ENCODE measurements around the gene GRK6. TPM values are rescaled to one million over a fixed set of nuclear protein-coding genes. Genes with fewer than 3 reads are reported as not detected.
A peak's percentile ranks its signal among the peaks of the same experiment; 100 is the strongest.

Gene GRK6
- 10 to 100 TPM; 14.8 to 27.7 (median 17.7) TPM for polyA plus RNA-seq (ENCODE audit: insufficient read depth in 1 of 5, insufficient read length in 5 of 5, low replicate concordance in 1 of 5)
- long read RNA-seq, donor 1, transcript GRK6-201 (16 exons, 2,939 nt) = major isoform, 6 of 6 reads
- long read RNA-seq, donor 1, partial matches to known transcripts = 0 of 6 reads
- long read RNA-seq, donor 1, other reads (novel, unspliced or antisense) = 0 of 6 reads
- long read RNA-seq, donor 2, transcript GRK6-201 (16 exons, 2,939 nt) = major isoform, 6 of 7 reads
- long read RNA-seq, donor 2, partial matches to known transcripts = 0 of 7 reads
- long read RNA-seq, donor 2, other reads (novel, unspliced or antisense) = 0 of 7 reads
- long read RNA-seq, donor 3, partial matches to known transcripts = 0 of 4 reads
- long read RNA-seq, donor 3, other reads (novel, unspliced or antisense) = 0 of 4 reads
- long read RNA-seq, donor 4, partial matches to known transcripts = 0 of 3 reads
- long read RNA-seq, donor 4, other reads (novel, unspliced or antisense) = 0 of 3 reads
- long read RNA-seq, donor 5, transcript GRK6-201 (16 exons, 2,939 nt) = major isoform, 7 of 7 reads
- long read RNA-seq, donor 5, partial matches to known transcripts = 0 of 7 reads
- long read RNA-seq, donor 5, other reads (novel, unspliced or antisense) = 0 of 7 reads
- long read RNA-seq, donor 6, transcript GRK6-201 (16 exons, 2,939 nt) = major isoform, 8 of 9 reads
- long read RNA-seq, donor 6, partial matches to known transcripts = 0 of 9 reads
- long read RNA-seq, donor 6, other reads (novel, unspliced or antisense) = 0 of 9 reads
- long read RNA-seq, donor 7, transcript GRK6-201 (16 exons, 2,939 nt) = major isoform, 8 of 8 reads
- long read RNA-seq, donor 7, partial matches to known transcripts = 0 of 8 reads
- long read RNA-seq, donor 7, other reads (novel, unspliced or antisense) = 0 of 8 reads
- long read RNA-seq, donor 8, partial matches to known transcripts = 0 of 2 reads
- long read RNA-seq, donor 8, other reads (novel, unspliced or antisense) = 0 of 2 reads

DNA sequence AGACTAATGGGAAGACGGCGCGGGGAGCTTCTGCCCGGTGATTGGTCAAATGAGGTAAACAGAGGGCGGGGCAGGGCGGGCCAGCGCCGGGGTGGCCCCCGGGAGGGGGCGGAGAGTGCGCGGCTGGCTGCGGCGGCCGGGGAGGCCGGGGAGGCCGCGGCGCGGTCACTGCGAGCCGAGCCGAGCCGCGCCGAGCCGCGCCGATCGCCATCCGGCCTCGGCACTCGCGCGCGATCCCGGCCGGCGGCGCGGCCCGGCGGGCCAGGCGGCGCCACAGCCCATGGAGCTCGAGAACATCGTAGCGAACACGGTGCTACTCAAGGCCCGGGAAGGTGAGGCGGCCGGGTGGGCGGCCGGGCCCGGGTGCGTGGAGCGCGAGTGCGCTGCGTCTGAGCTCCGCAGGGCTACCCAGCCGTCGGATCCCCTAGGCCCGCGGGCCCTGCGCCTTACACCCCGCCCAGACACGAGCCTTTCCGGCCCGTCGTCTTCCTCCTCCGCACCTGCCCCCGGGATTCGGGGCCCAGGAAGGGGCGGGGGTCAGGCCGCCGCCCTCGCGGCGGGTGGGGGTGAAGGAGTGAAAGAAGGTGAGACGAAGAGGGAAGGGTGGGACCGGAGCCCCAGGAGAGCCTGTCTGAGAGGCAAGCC, at the start of gene GRK6:
Gene GRK6 (plus strand): TSS at position 111 of the 645 bp plus-strand sequence. CDS start 170 bp downstream, at position 281.
- DNase-seq = no peak

DNA sequence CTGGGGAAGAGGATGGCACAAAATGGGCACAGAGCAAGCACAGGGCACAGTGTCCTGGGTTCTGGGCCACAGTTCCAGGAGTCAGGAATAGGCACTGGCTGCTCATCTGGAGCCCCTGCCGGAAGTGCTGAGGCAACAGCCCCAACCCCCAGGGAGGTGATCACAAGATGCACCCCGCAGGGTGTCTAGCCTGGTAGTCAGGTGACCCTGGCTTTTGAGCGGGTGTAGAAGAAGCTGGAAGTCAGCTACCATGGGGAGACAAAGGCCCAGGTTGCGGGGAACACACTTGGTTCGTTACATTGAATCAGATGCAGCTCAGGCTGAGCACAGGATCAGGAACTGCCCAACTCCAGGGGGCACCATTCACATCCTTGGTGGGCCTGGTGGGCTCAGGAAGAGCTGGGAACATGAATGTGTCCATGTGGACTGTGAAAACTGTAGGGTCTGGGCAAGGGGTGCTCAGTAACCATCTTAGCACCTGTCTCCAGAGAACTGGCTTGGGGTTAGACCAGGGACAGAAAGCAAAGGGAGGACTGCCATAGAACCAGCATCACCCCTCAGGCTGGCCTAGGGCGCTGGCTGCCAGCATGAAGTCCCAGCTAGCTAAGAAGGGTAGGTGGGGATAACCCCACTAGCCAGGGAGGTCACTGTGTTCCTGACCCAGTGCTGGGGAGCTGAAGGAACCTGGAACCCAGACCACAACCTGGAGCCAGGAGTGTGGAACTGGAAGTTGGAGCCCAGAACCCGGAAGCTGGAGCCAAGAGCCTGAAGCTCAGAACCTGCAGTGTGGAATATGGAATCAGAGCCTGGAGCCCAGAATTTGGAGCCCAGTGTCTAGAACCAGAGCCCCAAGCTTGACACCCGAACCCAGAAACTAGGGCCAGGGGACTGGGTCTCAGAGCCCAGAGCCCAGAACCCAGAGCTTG, 48.4 kb upstream of the GRK6 start:
- DNase-seq = no peak

DNA sequence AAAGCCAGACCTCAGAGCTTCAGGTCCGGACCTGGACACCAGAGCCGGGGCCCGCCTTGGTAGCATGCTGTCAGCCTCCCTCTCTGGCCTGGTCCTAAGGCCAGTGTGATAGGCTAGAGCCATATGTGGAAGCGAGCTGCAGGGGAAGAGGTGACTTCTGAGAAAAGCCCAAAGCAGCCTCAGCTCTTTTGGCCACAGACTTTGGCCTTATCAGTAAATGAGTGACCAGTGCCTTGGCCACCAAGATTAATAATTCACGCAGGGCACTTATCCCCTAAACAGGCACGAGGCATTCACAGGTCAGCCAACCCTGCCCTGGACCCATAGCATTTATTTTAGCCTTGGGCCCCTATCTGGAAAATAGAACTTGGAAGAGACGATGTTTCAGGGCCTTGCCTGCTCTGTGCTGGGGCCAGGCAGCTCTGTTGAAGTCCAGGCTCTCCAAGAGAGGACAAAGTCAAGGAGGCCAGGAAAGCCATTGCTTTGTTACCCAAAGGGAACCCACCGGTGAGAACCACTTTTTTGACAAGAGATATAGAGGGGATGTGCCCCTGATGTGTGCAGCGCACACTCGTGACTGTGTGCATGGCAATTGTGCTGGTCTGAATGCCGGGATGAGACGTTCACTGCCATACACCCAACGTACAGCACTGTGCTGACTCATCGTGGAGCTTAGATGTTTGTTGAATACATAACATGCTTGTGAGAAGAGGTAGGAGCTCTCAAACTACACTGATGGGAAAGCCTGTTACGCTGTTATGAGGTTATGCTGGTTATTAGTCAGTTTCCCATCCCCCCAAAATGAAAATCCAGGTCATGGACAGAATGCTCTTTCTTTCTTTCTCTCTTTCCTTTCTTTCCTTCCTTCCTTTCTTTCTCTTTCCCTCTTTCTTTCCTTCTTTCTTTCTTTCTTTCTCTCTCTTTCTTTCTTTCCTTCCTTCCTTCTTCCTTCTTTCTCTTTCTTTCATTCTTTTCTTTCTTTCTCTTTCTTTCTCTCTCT, 47.3 kb upstream of the GRK6 start:
- no peak for DNase-seq

DNA sequence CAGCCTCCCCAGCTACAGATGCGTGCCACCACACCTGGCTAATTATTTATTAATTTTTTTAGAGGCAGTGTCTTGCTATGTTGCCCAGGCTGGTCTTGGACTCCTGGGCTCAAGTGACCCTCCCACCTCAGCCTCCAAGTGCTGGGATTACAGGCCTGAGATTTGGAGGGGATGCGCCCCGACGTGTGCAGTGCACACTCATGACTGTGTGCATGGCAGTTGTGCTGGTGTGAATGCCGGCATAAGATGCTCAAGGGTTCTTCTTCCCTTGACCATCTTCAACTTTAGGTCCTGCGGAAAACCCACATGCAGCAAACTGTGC, 45.7 kb upstream of the GRK6 start:
- DNase-seq = no peak

DNA sequence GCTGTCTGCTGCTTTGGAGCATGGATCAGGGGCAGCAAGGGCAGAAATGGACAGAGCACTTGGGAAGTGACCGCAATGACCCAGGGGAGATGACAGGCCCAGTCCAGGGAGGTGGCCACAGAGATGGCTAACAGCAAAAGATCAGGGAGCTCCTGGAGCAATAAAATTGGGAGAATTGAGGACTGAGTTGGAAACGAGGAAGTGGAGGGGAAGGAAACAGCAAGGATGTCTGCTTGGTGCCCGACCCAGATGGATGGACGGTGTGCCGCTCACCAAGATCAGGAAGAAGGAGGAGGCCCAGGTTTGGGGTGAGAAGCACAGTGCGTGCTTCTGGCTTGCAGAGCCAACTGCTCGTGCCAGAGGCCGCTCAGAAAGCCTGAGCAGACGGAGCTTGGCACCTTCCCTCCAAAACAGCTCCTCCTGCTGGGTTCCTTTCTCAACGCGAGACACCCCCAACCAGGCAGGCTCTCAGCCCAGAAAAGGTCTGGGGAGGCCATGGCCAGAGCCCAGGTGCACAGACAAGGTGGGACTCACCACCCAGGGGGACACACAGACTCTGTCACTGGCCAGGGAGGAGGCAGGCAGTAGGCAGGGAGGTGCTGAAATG, 44.0 kb upstream of the GRK6 start:
- no peak for DNase-seq

DNA sequence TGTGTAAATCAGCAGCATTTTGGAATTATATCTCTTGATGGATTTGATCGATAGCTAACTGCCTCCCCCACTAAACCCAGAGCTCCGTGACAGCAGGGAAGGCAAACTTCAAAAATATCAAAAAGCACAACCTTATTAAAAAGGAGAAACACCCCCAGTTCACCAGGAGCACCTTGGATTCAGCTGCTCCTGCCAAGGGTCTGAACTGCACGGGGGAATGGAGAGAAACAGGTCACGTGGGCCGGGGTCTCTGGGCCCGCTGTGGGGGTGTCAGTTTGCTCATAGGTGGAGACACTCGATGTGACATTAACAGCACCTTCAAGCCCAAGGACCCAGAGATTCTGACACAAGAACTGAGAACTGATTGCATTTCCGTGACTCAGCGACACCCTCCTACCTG, 43.3 kb upstream of the GRK6 start:
- no peak for DNase-seq

DNA sequence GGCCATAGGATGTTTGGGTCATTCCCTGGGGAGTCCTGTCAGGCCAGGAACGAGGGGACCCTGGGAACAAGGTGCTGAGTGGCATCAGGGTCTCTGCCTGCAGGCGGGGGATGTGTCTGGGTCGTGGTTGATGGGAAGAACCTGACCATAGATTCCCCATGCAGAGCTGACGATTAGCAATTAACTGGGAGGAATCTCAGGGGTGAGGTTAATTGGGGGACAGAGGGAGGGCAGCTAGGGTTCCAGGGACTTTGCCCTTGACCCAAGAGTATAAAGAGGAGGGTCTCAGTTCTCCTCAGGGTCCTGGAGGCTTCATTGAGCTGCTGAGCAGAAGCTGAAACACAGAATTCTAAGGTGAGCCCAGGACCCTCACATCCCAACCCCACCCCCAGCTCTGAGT, 42.3 kb upstream of the GRK6 start, which contains the start of gene SLC34A1:
Gene SLC34A1 (plus strand): TSS at position 301 of the 400 bp plus-strand sequence. CDS start 1,308 bp downstream, outside the sequence.
- DNase-seq = no peak

DNA sequence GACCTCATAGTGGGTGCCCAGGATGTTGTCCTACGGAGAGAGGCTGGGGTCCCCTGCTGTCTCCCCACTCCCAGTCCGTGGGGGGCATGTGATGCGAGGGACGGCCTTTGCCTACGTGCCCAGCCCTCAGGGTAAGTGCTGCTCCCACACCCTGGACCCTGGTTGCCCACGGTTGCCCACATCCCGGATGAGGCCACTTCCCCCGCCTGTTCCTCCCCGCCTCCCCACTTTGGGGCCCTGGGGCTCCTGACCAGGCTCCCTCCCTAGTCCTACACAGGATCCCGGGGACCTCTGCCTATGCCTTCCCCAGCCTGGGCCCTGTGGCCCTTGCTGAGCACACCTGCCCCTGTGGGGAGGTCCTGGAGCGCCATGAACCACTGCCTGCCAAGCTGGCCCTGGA, 40.8 kb upstream of the GRK6 start:
- no peak for DNase-seq

DNA sequence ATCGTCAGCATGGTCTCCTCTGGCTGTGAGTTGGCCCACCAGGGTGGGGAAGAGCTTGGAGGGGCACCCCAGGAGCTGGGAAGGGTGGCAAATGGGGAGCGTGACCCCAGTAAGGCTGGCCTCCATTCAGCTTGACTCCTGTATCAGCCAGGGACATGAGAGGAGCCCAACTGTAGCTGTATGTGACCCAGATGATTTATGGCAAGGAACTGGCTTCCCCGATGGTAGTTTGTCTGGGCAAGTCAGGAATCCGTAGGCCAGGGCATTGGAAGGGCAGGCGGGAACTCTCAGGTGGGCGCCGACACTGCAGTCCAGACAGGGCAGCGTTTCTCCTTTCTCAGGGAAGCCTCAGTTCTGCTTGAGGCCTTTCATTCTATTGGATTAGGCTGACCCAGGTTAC, 39.9 kb upstream of the GRK6 start:
- no peak for DNase-seq

DNA sequence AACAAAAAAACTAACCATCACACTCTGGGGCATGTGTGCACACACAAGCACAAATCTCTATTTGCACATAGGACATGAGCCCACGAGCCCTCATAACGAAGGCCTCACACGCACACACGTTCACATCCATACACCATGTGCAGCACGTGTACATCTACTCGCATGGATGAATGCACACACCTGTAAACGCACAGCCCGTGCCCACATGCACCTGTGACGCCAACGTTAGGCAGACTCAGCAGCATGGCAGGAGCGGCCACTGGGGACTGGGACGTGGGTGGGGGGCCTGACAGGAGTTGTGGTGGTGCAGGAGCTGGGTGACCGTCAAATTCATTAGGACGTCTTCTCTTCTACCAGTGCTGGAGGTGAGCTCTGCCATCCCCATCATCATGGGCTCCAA, 39.1 kb upstream of the GRK6 start:
- no peak for DNase-seq

DNA sequence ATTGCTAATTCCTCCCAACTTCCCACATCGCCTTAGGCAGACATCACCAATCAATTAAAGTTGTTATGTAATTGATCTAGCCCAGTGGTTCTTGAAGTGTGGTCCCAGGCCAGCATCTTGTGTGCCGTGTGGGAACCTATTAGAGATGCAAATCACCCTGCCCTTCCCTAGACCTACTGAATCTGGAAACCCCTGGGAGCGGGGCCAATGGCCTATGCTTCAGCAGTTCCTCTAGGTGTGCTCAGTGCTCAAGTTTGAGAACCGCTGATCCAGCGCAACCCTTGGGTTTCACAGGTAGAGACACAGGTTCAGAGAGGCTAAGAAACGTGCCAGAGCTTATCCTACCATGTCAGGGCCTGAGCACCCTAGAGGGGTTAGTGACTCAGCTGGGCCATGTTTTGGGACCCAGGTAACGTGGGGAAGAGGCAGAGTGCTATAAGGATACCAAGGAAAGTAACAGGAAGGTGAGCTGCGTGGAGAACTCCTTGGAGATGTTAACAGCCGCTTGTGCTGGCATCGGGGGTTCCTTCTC, 37.9 kb upstream of the GRK6 start:
- DNase-seq = no peak

DNA sequence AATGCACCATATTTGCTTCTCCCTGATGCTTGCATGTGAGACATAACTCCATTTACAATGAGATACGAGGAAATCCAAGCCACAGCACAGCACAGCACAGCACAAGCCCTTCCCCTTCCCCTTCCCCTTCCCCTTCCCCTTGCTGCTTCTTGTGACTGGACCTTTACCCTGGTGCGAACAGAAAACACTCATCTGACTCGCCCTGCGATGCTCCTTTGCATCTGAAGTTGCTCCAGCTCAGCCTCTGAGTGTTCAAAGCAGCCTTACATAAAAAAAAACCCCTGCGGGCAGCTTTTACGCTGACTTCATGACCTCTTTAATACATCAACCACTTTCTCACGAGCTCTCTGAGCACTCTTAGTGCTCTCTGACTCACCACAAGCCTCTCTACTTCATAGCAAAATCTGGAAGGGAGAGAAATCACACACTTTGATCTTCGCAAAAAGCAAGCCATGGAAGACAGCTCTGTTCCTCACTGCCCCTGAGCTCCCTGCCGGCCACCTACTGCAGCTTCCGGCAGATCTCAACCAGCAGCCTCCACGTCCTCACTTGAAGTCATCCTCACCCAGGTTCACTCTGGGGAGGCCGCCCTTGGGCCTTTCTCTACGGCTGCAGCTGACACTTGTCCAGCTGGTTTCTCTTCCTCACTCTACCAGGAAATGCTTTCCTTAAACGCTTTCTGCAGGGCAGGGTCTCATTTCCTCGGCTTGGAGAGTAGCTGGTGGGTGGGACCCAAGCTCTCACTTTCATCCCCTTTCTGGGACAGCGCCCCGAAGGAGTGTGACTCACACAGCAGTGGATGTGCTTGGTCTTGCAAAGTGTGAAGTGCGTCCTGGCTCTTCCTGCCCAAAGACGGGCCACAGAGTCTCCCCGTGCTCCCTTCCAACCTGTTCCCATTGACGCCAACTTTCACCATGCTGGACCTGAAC, 37.0 kb upstream of the GRK6 start:
- no peak for DNase-seq

DNA sequence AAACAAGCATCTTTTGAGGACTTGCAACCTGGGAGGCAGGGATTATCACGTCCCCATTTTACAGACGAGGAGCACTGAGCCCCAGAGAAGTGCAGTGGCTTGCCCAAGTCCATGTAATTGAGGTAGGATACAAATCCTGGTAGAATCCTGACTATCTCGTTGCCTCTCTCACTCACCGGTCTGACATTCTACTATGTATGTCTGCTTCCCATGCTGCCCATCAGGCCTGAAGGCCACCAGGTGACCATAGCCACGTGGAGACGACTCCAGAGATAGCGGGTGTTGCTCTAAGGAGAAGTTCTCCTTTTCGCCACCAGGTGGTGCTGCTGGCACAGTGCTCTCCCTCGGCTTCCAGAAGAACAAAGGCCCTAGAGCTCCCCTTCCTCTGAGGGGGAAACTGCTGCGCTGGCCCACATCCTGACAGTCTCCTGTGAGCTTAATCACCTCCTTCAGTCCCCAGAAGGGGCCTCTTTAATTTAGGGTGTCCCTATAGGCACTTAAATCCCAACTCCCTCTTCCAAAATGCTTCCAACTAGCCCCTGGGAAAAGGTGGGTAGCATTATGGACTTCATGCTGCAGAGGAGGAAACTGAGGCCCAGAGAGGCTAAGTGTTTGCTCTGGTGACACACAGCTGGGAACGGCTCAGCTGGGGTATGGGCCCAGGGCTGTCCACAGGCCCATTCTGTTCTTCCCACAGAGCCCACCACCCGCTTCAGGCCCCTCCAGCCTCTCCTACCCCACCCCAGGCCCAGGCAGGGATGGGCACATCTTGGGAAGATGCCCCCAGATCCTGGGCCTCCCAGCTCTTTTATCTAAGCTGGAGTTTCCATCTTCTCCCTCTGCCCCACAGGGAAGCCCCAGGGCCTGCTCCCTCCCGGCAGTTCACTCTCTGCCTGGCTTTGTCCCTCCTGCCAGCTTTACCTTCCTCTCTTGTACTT, 35.8 kb upstream of the GRK6 start:
- peak; percentile 77 to 84 for DNase-seq

DNA sequence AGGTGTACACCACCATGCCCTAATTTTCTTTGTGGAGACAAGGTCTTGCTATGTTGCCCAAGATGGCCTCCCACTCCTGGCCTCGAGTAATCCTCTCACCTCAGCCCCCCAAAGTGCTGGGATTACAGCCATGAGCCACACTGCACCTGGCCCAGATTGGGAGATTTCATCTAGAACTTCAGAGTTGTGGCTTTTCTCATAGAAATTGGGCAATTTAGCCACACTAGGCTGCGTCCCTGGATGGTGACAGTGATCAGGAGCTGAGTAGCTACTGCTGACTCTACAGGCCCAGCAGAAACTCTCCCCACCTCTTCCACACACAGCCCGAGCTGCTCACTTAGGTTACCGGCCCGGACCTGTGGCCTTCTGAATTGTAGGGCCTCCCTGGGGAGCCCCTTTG, 33.7 kb upstream of the GRK6 start:
- DNase-seq = no peak

DNA sequence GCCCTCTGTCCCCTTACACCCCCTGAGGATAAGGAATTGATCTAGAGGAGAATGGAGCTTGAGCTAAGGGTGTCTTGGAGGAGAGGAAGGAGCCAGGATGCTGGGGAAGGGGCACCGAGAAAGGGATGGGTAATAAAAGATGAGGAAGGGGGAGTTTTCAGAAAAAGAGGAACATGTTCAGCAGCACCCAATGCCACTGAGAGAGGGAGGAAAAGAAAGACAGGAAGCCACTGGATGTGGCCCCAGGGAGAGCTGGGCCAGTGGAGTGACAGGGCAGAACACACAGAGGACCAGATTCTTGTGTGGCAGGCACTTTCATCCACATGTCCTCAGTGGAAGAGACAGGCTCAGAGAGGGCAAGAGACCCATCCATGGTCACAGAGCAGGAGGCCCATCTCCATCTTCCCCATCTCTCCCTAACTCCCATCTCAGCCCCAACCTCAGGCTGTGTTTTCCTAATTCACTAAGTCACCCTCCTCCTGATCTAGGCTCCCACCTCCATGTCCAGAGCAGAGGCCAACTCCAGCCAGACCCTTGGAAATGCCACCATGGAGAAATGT, 33.2 kb upstream of the GRK6 start:
- DNase-seq = no peak

DNA sequence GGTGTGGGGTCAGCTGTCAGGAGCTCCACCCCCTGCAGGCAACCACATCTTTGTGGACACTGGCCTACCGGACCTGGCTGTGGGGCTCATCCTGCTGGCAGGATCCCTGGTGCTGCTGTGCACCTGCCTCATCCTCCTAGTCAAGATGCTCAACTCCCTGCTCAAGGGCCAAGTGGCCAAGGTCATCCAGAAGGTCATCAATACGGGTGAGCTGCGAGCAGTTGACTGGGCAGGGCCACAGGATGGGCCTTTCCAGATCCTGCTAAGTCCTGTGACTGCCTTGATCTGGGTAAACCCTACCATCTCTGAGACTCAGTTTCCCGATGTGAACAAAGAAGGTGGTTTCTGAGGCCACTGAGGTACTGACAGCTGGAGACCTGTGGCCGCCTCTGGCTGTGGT, 32.5 kb upstream of the GRK6 start:
- no peak for DNase-seq

All from right lung (tissue), 10 donors.